Stimulated activated CD4-positive, alpha-beta T cell treated with anti-CD3 and anti-CD28 coated beads, Interleukin-12 subunit alpha, Interleukin-12 subunit beta, amount 100 ng/mL, for 4 hours (primary cell): ENCODE data around the gene ENHO.

ENCODE experiments used
- DNase-seq: peaks from one replicate; pipeline ENCODE4 v3.0.0-alpha.2; 2020

ENHO gene

DNA sequence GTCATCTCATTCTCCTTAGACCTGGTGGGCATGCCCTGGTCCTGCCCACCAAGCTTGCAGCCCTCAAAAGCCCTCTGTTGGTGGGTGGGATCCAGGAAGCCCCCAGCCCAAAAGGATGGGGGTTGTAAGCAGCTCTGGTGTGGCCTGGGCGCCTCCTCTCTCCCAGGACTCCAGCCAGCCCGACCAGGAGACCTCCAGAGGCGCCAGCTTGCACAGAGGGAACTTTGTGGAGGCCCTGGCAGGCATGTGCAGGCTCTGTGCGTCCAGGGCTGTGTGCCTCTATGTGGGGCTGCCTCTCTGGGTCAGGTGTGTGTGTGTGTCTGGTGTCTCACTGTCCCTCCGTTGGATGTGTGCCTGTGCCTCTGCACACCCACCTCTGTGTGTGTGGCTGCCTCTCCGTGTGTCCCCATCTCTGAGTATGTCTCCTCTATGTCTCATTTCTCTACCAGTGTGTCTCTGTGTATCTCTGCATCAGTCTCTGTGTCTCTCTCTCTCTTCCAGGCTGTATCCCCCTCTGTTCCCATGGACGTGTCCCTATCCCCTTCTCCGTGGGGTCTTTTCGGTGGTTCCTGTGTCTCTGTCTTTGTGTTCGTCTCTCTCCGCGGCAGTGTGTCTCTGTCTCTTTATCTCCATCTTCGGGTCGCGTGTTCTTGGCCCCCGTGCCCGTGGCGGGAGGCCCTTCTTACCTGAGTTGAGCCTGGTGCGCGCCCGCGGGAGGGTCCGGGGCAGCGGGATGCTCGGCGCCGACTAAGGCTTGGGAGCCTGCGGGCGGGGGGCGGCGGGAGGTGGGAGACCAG, 501 bp downstream of the ENHO start:
- DNase-seq: no peak

DNA sequence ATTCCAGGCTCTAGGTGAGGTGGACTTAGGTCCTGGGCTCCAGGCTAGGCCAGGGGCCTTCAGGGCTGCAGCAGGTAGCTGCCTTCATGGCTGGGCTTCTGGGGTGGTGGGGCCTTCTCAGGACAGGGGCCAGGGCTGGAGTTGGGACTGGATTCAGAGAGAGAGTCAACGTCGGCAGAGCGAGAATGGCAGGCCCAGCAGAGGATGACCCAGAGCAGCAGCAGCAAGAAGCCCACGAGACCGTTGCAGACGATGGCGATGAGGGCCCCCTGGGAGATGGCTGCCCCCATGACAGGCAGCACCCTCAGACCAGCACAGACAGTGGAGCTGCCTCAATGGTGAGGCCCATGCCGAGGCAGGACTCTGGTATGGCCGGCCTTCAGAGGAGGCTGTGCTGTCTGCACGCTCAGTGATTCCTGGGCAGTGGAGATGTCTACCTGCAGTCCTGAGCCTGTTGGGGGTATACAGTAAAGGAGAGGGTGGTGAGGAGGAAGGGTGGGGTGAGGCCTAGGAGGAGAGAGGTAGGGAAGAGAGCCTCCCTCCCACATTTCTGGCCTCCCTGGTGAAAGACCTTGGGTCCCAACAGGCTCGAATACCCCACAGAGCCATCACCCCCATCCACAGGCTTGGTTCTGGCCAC, 1.3 kb downstream of the ENHO start:
- DNase-seq: no peak

- DNase-seq: no peak
Observed at GRCh38 chr9:34520505-34521385, 2.0 kb downstream of the ENHO start.

GRCh38 chr9:34520096-34520495, 2.7 kb downstream of the ENHO start:
- DNase-seq: no peak

GRCh38 chr9:34519321-34520020, 3.3 kb downstream of the ENHO start:
- no peak for DNase-seq

DNA sequence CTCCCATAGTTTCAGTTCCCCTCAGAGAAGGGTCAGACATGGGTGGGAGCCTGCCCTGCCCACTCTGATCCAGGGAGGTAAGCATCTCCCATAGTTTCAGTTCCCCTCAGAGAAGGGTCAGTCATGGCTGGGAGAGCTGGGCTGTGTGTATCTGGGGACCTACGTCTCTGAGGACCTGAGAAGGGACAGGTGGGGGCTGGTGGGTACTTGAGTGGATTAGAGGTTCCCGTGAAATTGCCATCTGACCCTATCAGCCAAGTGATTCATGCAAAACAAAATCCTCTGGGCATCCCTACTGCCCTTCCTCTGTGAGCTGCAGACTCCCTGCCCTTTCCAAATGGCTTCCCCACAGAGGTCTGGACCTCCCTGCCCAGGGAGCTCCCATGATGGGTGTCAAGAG, 3.9 kb downstream of the ENHO start:
- DNase-seq: no peak

GRCh38 chr9:34518110-34518616, 4.6 kb downstream of the ENHO start:
- no peak for DNase-seq

DNA sequence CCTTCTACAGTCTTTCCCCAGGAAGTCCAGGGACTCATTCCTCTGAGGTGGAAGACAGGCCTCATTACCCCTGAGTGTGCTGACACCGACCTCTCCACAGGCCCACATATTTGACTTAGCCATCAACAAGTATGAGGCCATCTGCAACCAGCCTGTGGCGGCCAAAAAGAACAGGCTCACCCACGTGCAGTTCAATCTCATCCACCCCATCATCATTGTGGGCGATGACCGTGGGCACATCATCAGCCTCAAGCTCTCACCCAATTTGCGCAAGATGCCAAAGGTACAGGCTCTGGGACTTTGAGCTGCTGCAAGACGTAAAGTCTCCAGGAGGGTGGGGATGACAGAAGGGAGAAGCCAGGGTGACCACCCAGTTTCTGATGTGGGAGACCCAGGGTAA, 5.6 kb downstream of the ENHO start:
- no peak for DNase-seq

GRCh38 chr9:34515959-34516358, 6.8 kb downstream of the ENHO start:
- DNase-seq: no peak

DNA sequence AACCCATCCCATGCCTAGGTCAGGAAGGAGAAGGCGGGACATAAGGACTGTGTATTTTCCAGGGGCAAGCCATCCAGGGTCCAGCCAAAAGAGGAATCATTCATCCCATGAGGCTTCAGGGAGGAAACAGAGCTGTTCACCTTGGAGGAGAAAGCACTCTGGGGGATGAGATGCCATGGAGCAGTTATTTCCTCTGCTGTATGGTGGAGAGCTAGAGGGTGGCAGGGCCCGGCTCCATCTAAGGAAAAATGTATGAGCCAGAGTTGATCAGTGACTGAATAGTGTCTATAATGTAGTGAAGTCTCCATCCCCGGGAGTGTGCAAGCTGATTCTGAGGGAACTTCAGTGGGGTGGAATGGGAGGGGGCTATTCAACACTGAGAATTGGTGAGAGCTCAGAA, 8.0 kb downstream of the ENHO start:
- DNase-seq: no peak

DNA sequence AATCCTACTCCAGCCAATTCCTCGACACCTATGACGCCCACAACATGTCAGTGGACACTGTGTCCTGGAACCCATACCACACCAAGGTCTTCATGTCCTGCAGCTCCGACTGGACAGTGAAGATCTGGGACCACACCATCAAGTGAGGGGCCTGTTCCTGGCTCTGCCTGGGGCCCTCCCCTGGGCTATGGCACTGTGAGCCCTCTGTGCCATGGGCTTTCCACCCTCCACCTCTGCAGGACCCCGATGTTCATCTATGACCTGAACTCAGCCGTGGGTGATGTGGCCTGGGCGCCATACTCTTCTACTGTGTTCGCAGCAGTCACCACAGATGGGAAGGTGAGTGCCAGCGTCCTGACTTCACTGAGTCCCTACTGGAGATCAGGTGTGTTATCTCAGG, 8.4 kb downstream of the ENHO start:
- no peak for DNase-seq

GRCh38 chr9:34513567-34514214, 9.1 kb downstream of the ENHO start:
- DNase-seq: no peak

DNA sequence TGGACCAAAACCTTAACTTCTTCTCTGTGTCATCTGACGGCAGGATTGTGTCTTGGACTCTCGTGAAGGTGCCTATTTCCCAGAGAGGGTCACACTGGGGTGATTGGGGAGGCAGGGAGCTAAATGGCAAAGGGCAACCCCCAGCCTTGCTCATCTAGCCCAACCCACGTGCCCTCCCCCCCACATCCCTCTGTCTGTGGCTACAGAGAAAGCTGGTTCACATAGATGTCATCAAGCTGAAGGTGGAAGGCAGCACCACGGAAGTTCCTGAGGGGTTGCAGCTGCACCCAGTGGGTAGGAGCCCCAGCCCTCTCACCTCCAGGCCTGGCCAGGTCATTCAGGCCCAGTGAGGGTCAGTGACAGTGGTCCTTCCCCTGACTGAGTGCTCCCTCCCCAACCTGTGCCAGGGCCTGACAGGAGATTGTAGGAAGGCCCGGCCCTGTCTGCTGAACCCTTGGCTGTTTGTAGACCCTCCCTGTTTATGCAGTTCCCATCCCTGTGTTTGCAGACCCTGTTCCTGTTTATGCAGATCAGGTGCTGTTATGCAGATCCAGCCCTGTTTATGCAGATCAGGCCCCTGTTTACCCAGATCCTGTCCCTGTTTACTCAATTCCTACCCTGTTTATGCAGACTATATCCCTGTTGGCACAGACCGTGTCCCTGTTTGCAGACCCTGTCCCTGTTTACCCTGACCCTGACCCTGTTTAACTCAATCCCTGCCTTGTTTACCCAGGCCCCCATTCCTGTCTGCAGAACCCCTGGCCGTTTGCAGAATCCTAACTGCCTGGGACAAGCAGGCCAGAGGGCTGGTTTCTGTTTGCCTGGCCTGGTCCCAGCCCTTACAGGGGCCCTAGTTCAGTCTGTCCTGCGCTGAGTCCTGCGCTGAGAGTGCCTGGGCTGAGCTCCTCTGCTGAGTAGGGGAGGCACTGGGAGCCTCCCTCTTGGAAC, 10.4 kb downstream of the ENHO start:
- no peak for DNase-seq

GRCh38 chr9:34510497-34511468, 12.0 kb downstream of the ENHO start:
- DNase-seq: no peak

- no peak for DNase-seq
Observed at GRCh38 chr9:34508951-34509350, 13.8 kb downstream of the ENHO start.

- DNase-seq: no peak
Observed at GRCh38 chr9:34508463-34508862, 14.3 kb downstream of the ENHO start.

DNA sequence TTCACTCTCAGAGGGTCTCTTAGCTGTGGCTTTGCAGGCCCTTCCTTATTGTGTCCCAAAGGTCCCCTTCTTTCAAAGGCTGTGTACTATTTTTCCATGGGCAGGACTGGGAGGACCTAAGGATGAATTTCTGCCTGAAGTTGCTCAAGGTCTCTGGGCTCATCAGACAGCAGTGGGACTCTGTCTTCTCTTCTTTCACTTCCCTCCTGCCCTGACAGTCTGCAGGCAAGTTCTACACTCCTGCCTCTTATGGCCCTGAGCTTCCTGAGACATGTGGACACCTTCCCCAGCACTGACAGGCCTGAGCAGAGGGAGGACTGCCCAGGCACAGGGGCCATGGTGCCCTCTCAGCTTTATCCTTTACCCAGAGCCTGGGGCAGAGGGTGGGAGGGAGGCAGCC, 14.8 kb downstream of the ENHO start:
- no peak for DNase-seq

- no peak for DNase-seq
Observed at GRCh38 chr9:34507556-34507955, 15.2 kb downstream of the ENHO start.

- no peak for DNase-seq
Observed at GRCh38 chr9:34506623-34507022, 16.2 kb downstream of the ENHO start.
